Measurements from ENCODE around the gene CPB2.

The CPB2 gene

DNA sequence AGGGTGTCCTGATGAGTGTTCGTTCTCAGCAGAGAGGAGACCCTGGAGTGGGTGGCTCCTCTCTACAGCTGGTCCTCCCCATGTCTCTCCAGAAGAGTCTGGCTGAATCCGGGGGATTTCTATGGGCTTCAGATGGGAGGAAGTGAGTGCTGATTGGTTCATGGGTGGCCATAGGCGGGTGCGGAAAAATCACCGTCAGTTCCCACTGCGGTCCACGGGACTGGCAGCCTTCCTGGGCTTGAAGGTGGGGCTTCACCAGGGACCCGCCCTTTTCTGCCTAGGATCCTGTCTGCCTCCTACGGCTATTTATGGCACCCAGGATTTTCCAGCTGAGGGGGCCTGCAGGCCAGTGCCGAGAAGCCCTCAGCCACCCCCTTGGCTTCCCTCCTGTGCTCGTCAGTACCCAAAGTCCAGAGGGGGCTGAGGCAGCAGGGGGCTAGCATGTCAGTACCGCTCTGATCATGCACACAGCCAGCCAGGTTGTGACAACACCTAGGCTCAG lies 18.4 kb downstream of the CPB2 start:
- TF ChIP-seq, protein P1, sequence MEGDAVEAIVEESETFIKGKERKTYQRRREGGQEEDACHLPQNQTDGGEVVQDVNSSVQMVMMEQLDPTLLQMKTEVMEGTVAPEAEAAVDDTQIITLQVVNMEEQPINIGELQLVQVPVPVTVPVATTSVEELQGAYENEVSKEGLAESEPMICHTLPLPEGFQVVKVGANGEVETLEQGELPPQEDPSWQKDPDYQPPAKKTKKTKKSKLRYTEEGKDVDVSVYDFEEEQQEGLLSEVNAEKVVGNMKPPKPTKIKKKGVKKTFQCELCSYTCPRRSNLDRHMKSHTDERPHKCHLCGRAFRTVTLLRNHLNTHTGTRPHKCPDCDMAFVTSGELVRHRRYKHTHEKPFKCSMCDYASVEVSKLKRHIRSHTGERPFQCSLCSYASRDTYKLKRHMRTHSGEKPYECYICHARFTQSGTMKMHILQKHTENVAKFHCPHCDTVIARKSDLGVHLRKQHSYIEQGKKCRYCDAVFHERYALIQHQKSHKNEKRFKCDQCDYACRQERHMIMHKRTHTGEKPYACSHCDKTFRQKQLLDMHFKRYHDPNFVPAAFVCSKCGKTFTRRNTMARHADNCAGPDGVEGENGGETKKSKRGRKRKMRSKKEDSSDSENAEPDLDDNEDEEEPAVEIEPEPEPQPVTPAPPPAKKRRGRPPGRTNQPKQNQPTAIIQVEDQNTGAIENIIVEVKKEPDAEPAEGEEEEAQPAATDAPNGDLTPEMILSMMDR (IDR thresholded peaks at IDR 0.05; ENCODE audit: insufficient read depth, low read depth, low read length, missing control alignments): no peak
- DNase-seq (ENCODE audit: low read depth): no peak
- H3K4me3 ChIP-seq (ENCODE audit: low read length): no peak overlapping the region

- TF ChIP-seq, protein P1 (IDR thresholded peaks at IDR 0.05; ENCODE audit: insufficient read depth, low read depth, low read length, missing control alignments): no peak
- no peak overlapping the region for H3K4me3 ChIP-seq (ENCODE audit: low read length)
- DNase-seq (ENCODE audit: low read depth): no peak
Observed at GRCh38 chr13:46085737-46086136, 19.1 kb downstream of the CPB2 start.

DNA sequence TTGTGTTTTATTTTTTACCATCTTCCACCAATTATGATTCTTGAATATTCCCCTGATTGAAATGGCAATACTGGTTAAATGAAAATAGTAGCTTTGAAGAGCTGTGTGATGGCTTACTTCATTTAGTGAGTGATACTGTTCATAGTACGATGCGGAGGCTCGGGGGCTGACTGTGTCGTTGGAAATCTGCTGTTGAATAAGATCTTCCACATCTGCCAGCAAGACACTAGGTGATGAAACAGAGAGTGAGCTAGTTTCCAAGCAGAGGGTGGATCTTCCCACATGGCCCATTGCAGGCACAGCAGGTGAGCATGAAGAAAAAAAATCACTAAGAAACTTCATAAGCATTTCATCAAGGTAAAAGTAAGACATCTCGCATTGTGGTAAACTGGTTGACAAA lies 22.5 kb downstream of the CPB2 start:
- no peak for DNase-seq (ENCODE audit: low read depth)
- H3K4me3 ChIP-seq (ENCODE audit: low read length): no peak overlapping the region
- TF ChIP-seq, protein P1 (IDR thresholded peaks at IDR 0.05; ENCODE audit: insufficient read depth, low read depth, low read length, missing control alignments): no peak

DNA sequence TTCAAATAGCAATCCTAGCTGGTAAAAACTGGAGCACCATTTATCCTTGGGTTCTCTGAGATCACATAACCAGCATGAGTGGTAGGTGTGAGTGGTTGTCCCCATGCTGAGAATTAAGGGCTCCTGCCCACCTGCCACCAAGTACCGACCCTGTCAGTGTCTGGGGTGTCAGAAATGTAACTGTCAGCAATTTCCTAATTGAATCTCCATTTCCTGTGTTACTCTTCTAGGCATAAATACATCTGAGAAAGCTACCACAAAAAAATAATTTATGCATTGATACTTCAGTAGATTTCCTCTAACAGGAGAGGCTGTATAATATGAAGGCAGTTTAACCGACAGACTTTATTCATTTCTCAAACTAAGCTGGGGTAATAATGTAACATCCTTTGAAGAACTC lies 25.1 kb downstream of the CPB2 start:
- DNase-seq (ENCODE audit: low read depth): no peak
- H3K4me3 ChIP-seq (ENCODE audit: low read length): no peak overlapping the region
- TF ChIP-seq, protein P1 (IDR thresholded peaks at IDR 0.05; ENCODE audit: insufficient read depth, low read depth, low read length, missing control alignments): no peak

DNA sequence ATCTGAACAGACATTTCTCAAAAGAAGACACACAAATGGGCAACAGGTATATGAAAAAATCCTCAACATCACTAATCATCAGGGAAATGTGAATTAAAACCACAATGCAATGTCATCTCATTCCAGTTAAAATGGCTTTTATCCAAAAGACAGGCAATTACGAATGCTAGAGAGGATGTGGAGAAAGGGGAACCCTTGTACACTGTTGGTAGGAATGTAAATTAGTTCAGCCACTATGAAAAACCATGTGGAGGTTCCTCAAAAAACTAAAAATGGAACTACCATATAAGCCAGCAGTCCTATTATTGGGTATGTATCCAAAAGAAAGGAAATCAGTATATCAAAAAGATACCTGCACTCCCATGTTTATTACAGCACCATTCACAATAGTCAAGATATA lies 27.6 kb downstream of the CPB2 start:
- no peak for DNase-seq (ENCODE audit: low read depth)
- no peak overlapping the region for H3K4me3 ChIP-seq (ENCODE audit: low read length)
- TF ChIP-seq, protein P1 (IDR thresholded peaks at IDR 0.05; ENCODE audit: insufficient read depth, low read depth, low read length, missing control alignments): no peak

- DNase-seq (ENCODE audit: low read depth): no peak
Observed at GRCh38 chr13:46076827-46077226, 28.0 kb downstream of the CPB2 start.

DNA sequence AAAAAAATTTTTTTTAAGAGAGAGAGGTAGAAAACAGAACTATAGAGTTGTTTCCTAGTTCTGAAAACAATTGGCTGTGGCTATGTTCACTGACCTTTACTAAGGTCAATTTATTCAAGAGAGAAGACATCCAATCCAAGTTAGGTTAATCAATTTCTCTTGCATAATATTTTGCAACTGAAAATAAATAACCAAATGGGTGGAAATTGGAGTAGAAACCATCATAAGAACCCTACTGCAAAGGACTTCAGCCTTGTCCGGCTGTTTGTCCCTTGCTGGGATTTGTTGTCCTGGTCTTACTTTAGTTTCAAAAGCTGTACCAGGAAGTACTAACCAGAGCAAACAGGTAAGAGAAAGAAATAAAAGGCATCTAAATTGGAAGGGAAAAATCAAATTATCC lies 29.0 kb downstream of the CPB2 start:
- H3K4me3 ChIP-seq (ENCODE audit: low read length): no peak overlapping the region
- no peak for DNase-seq (ENCODE audit: low read depth)
- TF ChIP-seq, protein P1 (IDR thresholded peaks at IDR 0.05; ENCODE audit: insufficient read depth, low read depth, low read length, missing control alignments): no peak

More at GRCh38 chr13:46076827-46077226, 28.0 kb downstream of the CPB2 start:
- no peak overlapping the region for H3K4me3 ChIP-seq (ENCODE audit: low read length)
- TF ChIP-seq, protein P1 (IDR thresholded peaks at IDR 0.05; ENCODE audit: insufficient read depth, low read depth, low read length, missing control alignments): no peak

Measured in epithelial cell of esophagus (primary cell).